GM12892 (cell line): ENCODE data around the gene EFR3B.

ENCODE experiments used
- DNase-seq: peaks from one replicate; pipeline ENCODE4 v3.0.0; 2011; ENCODE audit not compliant: insufficient read length
- FAIRE-seq: peaks from 2 replicates; lab custom pipeline; 2011; peaks lifted over from hg19 to GRCh38; lab: Jason Lieb, UNC
- POLR2A ChIP-seq: IDR thresholded peaks from 2 replicates; pipeline ENCODE4 v1.6.1; 2011; ENCODE audit warnings: low read depth, low read length, control low read depth
- POLR2AphosphoS5 ChIP-seq: IDR thresholded peaks from 2 replicates; pipeline ENCODE4 v1.6.1; 2011; ENCODE audit warnings: low read depth, low read length, control low read depth
- TAF1 ChIP-seq: IDR thresholded peaks from 2 replicates; pipeline ENCODE4 v1.6.1; 2011; ENCODE audit warnings: low read depth, mild to moderate bottlenecking, control low read depth, low read length, borderline replicate concordance

Gene EFR3B

DNA sequence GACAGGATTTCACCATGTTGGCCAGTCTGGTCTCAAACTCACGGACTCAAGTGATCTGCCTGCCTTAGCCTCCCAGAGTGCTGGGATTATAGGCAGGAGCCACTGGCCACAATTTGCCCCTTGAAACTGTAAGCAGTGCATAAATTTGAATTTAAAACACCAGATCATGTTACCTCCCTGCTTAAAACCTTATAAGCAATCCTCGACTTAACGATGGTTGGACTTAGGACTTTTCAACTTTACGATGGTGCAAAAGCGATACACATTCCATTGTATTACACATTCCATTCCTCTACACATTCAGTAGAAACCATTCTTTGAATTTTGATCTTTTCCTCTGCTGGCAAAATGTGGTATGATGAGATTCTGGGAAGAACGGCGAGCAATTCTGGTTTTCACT is 23.2 kb upstream of the EFR3B start:
- FAIRE-seq = no peak
- TF ChIP-seq POLR2A (no peak), TAF1 (no peak), POLR2AphosphoS5 (no peak)
- no peak for DNase-seq

DNA sequence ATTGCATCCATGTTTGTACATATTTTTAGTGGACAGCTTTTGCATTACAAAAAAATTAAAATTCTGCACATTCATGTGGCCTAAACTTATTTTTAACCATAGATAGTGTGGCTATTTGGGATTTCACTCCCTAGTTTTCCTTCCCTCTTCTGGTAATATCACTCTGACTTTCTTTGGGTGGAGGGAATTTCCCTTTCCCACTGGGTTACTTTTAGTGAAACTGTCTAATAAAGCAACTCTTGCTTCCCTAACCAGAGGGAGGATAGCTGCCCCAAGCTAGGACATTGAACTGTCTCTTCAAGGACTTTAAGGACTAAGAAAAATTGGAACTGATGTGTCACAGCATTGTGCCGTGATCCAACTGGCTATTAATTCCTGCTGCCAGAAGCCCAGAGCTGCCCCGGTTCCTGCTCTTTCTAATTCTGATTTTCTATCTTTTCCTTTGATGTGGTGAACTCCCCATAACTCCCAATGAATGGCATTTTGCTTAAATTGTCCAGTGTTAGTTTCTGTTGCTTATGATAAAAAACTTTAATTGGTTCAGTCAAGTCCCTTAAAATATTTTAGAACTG is 20.0 kb upstream of the EFR3B start:
- TF ChIP-seq TAF1 (no peak), POLR2A (no peak), POLR2AphosphoS5 (no peak)
- DNase-seq = no peak
- FAIRE-seq = no peak

GRCh38 chr2:25023333-25023732 is 18.5 kb upstream of the EFR3B start:
- FAIRE-seq (no peak), DNase-seq (no peak)
- TF ChIP-seq POLR2AphosphoS5 = no peak
- TF ChIP-seq POLR2A = no peak
- TF ChIP-seq TAF1 = no peak

DNA sequence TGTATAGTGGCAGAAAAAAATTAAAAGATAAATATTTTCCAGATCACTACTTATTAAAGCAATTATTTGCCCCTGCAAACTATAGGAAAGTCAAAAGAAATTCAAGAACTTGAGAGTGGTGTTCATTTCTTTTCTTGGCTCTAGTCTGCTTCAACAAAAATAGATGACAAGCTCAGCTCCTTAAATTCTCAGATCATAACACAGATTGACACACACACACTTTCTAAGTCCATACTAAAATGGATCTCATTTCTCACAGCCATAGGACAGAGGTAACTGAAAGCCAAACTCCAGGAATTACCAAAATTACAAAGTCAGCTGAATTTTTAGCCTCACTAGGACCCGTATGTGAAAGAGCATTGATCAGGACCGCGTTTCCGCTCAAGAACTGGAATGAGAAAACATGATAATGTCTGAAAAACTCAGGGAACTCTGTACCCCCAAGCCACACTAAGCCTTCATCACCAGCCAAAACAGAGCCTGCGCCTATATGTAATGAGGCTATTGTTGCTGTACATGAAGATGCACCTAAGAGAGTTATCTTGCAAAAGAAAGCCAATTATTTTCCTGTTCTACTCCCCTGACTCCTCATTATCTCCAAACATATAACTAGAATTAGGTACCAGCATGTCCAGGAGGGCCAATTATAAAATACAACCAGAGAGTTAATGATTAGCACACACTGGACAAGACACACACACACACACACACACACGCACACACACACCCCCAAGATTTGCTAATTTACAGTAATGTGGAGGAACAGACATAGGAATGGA is 16.5 kb upstream of the EFR3B start:
- TF ChIP-seq POLR2AphosphoS5 (no peak), TAF1 (no peak), POLR2A (no peak)
- DNase-seq = no peak
- no peak for FAIRE-seq

DNA sequence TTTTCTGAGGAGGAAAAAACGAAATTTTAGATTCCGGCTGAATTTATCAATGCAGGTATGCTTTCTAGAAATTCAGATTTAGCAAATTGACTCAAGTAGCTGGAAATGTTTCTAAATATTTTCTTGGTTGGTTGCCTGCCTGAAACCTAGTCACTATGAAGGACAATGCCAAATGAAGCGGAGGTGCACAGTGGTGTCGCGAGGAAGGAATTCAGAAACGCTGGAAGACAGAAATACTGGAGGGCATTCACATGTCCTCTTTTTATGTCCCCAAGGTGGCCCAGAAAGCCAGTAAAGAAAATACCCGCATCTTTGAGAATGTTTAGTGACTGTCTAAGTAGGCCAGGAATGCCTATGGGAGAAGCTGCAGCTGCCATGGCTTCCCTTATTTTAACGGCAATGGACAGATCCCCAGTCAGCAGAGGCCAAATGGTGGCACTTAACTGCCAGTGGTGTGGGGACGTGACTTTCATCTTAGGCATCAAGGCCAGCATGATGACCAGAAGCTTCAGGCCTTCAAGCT is 15.8 kb upstream of the EFR3B start:
- TF ChIP-seq TAF1 = no peak
- no peak for TF ChIP-seq POLR2AphosphoS5
- no peak for TF ChIP-seq POLR2A
- FAIRE-seq = no peak
- no peak for DNase-seq

- FAIRE-seq (no peak), DNase-seq (no peak)
- TF ChIP-seq POLR2AphosphoS5 = no peak
- TF ChIP-seq POLR2A = no peak
- no peak for TF ChIP-seq TAF1
These were observed 12.7 kb upstream of the EFR3B start for GRCh38 chr2:25029183-25029554.

DNA sequence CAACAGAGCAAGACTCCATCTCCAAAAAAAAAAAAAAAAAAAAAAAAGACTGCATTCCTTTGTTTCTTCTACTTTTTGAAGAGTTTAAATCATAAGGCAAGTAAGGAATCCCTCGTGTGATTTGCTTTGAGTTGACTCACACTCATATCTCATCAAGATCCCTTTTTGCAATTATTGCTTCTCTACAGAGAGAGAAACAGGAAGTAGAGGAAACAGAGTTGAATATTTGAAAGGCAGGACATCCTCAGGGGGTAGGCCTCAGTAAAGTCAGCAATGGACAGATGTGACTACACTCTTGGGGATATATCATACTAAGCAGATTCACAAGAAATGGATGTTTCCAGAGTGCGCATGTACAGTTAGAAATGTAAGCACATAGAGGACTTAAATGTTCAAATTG is 11.2 kb upstream of the EFR3B start:
- no peak for TF ChIP-seq POLR2AphosphoS5
- no peak for TF ChIP-seq TAF1
- no peak for TF ChIP-seq POLR2A
- DNase-seq (no peak), FAIRE-seq (no peak)

DNA sequence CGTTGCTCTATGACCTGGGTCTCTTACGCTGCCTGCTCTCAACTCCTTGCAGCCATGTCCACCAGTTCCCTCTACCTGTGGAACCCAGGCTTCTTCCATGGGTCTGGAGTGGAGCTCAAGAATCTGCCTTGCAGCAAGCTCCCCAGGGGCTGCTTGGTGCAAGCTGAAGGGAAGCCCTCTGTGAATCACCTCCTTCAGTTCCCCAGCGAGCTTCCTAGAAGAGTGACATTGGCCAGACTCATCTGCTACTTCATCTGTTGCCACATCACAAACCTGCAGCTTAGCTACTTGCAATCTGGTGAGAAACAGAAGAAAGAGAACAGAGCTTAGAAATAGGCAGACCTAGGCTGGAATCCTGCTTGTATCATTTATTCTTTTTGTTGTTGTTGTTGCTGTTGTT is 9.8 kb upstream of the EFR3B start:
- DNase-seq = no peak
- FAIRE-seq = no peak
- TF ChIP-seq TAF1 = no peak
- no peak for TF ChIP-seq POLR2AphosphoS5
- no peak for TF ChIP-seq POLR2A

- DNase-seq = no peak
- no peak for FAIRE-seq
- TF ChIP-seq POLR2A (no peak), POLR2AphosphoS5 (no peak), TAF1 (no peak)
These were observed 9.0 kb upstream of the EFR3B start for GRCh38 chr2:25032901-25033300.

DNA sequence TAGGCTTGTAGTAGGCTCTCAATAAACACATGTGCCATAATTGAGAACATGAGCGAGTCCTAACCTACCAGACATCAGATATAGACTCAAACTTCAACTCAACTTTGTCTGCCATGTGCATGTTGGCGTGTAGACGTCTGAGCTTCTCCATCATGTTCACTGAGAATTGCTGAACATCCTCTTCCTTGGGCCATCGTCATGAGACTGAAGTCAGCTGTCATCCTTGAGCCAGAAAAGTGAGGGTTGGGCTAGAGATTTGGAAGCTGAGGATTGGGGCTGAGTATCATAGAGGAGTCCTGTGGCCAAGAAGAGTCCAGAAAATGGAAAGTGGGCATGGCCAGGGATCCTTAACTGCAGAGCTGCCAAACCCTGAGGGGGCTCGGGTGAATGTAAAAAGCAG is 7.8 kb upstream of the EFR3B start:
- no peak for FAIRE-seq
- no peak for DNase-seq
- TF ChIP-seq POLR2AphosphoS5 (no peak), POLR2A (no peak), TAF1 (no peak)

GRCh38 chr2:25035537-25036220 is 6.2 kb upstream of the EFR3B start:
- FAIRE-seq (no peak), DNase-seq (no peak)
- no peak for TF ChIP-seq POLR2A
- TF ChIP-seq POLR2AphosphoS5 = no peak
- TF ChIP-seq TAF1 = no peak

- TF ChIP-seq POLR2A (no peak), TAF1 (no peak), POLR2AphosphoS5 (no peak)
- FAIRE-seq (no peak), DNase-seq (no peak)
These were observed 5.7 kb upstream of the EFR3B start for GRCh38 chr2:25036221-25036559.
